ENCODE data around the gene MRPL9.

GRCh38 chr1:151728151-151729054 is 34.9 kb downstream of the MRPL9 start:
- TF ChIP-seq, protein P1, sequence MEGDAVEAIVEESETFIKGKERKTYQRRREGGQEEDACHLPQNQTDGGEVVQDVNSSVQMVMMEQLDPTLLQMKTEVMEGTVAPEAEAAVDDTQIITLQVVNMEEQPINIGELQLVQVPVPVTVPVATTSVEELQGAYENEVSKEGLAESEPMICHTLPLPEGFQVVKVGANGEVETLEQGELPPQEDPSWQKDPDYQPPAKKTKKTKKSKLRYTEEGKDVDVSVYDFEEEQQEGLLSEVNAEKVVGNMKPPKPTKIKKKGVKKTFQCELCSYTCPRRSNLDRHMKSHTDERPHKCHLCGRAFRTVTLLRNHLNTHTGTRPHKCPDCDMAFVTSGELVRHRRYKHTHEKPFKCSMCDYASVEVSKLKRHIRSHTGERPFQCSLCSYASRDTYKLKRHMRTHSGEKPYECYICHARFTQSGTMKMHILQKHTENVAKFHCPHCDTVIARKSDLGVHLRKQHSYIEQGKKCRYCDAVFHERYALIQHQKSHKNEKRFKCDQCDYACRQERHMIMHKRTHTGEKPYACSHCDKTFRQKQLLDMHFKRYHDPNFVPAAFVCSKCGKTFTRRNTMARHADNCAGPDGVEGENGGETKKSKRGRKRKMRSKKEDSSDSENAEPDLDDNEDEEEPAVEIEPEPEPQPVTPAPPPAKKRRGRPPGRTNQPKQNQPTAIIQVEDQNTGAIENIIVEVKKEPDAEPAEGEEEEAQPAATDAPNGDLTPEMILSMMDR (IDR thresholded peaks at IDR 0.05) = no peak
- TF ChIP-seq EZH2 (IDR thresholded peaks at IDR 0.05) (no peak), EZH2phosphoT487 (IDR thresholded peaks at IDR 0.05) (no peak)
